ENCODE results near the gene ETV5.

The ETV5 gene

GRCh38 chr3:186099178-186099577 lies 9.7 kb downstream of the ETV5 start:
- Histone ChIP-seq H3K79me2 (ENCODE audit: low read length) (no peaks in the 10 kb centered on the region), H3K4me3 (ENCODE audit: low read length) (no peak overlapping the region), H3K36me3 (replicated peaks; ENCODE audit: low read depth, low read length) (peaks cover 18% of the 10 kb centered on the region), H3K27ac (ENCODE audit: low read length) (no peak overlapping the region), H3K9me3 (ENCODE audit: insufficient read depth, low read length) (no peaks in the 10 kb centered on the region), H2AFZ (ENCODE audit: low read depth, low read length) (no peak overlapping the region), H4K20me1 (ENCODE audit: insufficient read depth, low read length) (peaks cover 23% of the 10 kb centered on the region; the same call in 1 of the 2 replicates), H3K4me2 (ENCODE audit: low read length) (no peak overlapping the region), H3K4me1 (ENCODE audit: low read length) (peaks cover 24% of the 10 kb centered on the region), H3K27me3 (ENCODE audit: low read depth, low read length) (no peaks in the 10 kb centered on the region), H3K9ac (ENCODE audit: low read length) (no peak overlapping the region)
- TF ChIP-seq CTCF (IDR thresholded peaks at IDR 0.05; ENCODE audit: low read depth, low read length) (no peak), EZH2phosphoT487 (IDR thresholded peaks at IDR 0.05; ENCODE audit: low read depth) (no peak)

GRCh38 chr3:186098740-186099139 lies 10.1 kb downstream of the ETV5 start:
- Histone ChIP-seq H4K20me1 (ENCODE audit: insufficient read depth, low read length) (peaks cover 27% of the 10 kb centered on the region; the same call in 1 of the 2 replicates), H3K4me1 (ENCODE audit: low read length) (peaks cover 29% of the 10 kb centered on the region), H3K4me2 (ENCODE audit: low read length) (no peak overlapping the region), H3K4me3 (ENCODE audit: low read length) (no peak overlapping the region), H3K79me2 (ENCODE audit: low read length) (no peaks in the 10 kb centered on the region), H2AFZ (ENCODE audit: low read depth, low read length) (no peak overlapping the region), H3K36me3 (replicated peaks; ENCODE audit: low read depth, low read length) (peaks cover 14% of the 10 kb centered on the region), H3K9ac (ENCODE audit: low read length) (no peak overlapping the region), H3K9me3 (ENCODE audit: insufficient read depth, low read length) (no peaks in the 10 kb centered on the region), H3K27me3 (ENCODE audit: low read depth, low read length) (no peaks in the 10 kb centered on the region), H3K27ac (ENCODE audit: low read length) (no peak overlapping the region)
- TF ChIP-seq EZH2phosphoT487 (IDR thresholded peaks at IDR 0.05; ENCODE audit: low read depth), result no peak
- TF ChIP-seq CTCF (IDR thresholded peaks at IDR 0.05; ENCODE audit: low read depth, low read length), result no peak

- no peaks in the 10 kb centered on the region for H3K9me3 ChIP-seq (ENCODE audit: insufficient read depth, low read length)
- no peak overlapping the region for H3K4me3 ChIP-seq (ENCODE audit: low read length)
- peaks cover 34% of the 10 kb centered on the region for H3K4me1 ChIP-seq (ENCODE audit: low read length)
- H4K20me1 ChIP-seq (ENCODE audit: insufficient read depth, low read length), result peaks cover 31% of the 10 kb centered on the region; the same call in 1 of the 2 replicates
- H3K27me3 ChIP-seq (ENCODE audit: low read depth, low read length), result no peaks in the 10 kb centered on the region
- no peak overlapping the region for H3K27ac ChIP-seq (ENCODE audit: low read length)
- no peaks in the 10 kb centered on the region for H3K79me2 ChIP-seq (ENCODE audit: low read length)
- no peak overlapping the region for H2AFZ ChIP-seq (ENCODE audit: low read depth, low read length)
- H3K9ac ChIP-seq (ENCODE audit: low read length), result no peak overlapping the region
- peaks cover 13% of the 10 kb centered on the region for H3K36me3 ChIP-seq (replicated peaks; ENCODE audit: low read depth, low read length)
- TF ChIP-seq EZH2phosphoT487 (IDR thresholded peaks at IDR 0.05; ENCODE audit: low read depth), result no peak
- TF ChIP-seq CTCF (IDR thresholded peaks at IDR 0.05; ENCODE audit: low read depth, low read length), result no peak
- H3K4me2 ChIP-seq (ENCODE audit: low read length), result no peak overlapping the region
These were observed 11.0 kb downstream of the ETV5 start for GRCh38 chr3:186097663-186098451.

- no peak overlapping the region for H3K4me2 ChIP-seq (ENCODE audit: low read length)
- no peaks in the 10 kb centered on the region for H3K9me3 ChIP-seq (ENCODE audit: insufficient read depth, low read length)
- H3K27me3 ChIP-seq (ENCODE audit: low read depth, low read length), result no peaks in the 10 kb centered on the region
- no peak overlapping the region for H3K4me3 ChIP-seq (ENCODE audit: low read length)
- H3K79me2 ChIP-seq (ENCODE audit: low read length), result no peaks in the 10 kb centered on the region
- no peak overlapping the region for H2AFZ ChIP-seq (ENCODE audit: low read depth, low read length)
- H3K4me1 ChIP-seq (ENCODE audit: low read length), result peaks cover 34% of the 10 kb centered on the region
- H4K20me1 ChIP-seq (ENCODE audit: insufficient read depth, low read length), result peaks cover 29% of the 10 kb centered on the region; the same call in 1 of the 2 replicates
- no peak overlapping the region for H3K27ac ChIP-seq (ENCODE audit: low read length)
- no peak for TF ChIP-seq CTCF (IDR thresholded peaks at IDR 0.05; ENCODE audit: low read depth, low read length)
- TF ChIP-seq EZH2phosphoT487 (IDR thresholded peaks at IDR 0.05; ENCODE audit: low read depth), result no peak
- H3K36me3 ChIP-seq (replicated peaks; ENCODE audit: low read depth, low read length), result peaks cover 11% of the 10 kb centered on the region
- H3K9ac ChIP-seq (ENCODE audit: low read length), result no peak overlapping the region
These were observed 11.6 kb downstream of the ETV5 start for GRCh38 chr3:186097317-186097662.

All from OCI-LY3 (cell line).